ENCODE results near the gene MRPL36.

MRPL36 gene

DNA sequence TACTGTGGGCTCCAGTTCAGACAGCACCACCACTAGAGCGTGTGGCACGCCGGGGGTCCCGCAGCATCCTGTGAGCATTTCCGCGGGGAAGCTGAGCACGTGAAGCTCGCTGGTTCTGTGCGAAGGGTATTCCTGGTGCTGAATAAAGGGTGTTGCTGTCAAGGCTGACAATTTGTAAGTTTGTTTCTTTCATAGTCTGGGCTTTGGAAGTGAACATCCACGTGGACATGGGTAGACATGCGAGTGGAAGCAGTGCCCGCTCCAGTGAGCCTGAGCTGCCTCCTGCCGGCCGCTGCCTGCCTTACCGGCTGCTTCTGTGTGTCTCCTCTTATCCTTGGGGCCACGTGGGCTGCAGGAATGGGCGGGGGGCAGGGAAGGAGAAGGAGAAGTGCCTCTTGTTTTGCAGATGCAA lies 16.2 kb upstream of the MRPL36 start:
- no peak overlapping the region for H2AFZ ChIP-seq (ENCODE audit: low read depth, low read length)
- no peak overlapping the region for H3K4me3 ChIP-seq (ENCODE audit: low read length)
- H3K27me3 ChIP-seq (ENCODE audit: low read depth, low read length), result no peaks in the 10 kb centered on the region
- H3K9me3 ChIP-seq (ENCODE audit: insufficient read depth, low read length), result no peaks in the 10 kb centered on the region
- no peak overlapping the region for H3K27ac ChIP-seq (ENCODE audit: low read length)
- no peaks in the 10 kb centered on the region for H3K79me2 ChIP-seq (ENCODE audit: low read length)
- TF ChIP-seq EZH2phosphoT487 (IDR thresholded peaks at IDR 0.05; ENCODE audit: low read depth), result no peak
- TF ChIP-seq, protein P1, sequence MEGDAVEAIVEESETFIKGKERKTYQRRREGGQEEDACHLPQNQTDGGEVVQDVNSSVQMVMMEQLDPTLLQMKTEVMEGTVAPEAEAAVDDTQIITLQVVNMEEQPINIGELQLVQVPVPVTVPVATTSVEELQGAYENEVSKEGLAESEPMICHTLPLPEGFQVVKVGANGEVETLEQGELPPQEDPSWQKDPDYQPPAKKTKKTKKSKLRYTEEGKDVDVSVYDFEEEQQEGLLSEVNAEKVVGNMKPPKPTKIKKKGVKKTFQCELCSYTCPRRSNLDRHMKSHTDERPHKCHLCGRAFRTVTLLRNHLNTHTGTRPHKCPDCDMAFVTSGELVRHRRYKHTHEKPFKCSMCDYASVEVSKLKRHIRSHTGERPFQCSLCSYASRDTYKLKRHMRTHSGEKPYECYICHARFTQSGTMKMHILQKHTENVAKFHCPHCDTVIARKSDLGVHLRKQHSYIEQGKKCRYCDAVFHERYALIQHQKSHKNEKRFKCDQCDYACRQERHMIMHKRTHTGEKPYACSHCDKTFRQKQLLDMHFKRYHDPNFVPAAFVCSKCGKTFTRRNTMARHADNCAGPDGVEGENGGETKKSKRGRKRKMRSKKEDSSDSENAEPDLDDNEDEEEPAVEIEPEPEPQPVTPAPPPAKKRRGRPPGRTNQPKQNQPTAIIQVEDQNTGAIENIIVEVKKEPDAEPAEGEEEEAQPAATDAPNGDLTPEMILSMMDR (IDR thresholded peaks at IDR 0.05; ENCODE audit: low read depth, low read length), result no peak
- peaks cover 10% of the 10 kb centered on the region for H3K4me1 ChIP-seq (ENCODE audit: low read length)
- no peaks in the 10 kb centered on the region for H4K20me1 ChIP-seq (ENCODE audit: insufficient read depth, low read length)
- H3K36me3 ChIP-seq (replicated peaks; ENCODE audit: low read depth, low read length), result peaks cover 45% of the 10 kb centered on the region
- no peak overlapping the region for H3K9ac ChIP-seq (ENCODE audit: low read length)
- H3K4me2 ChIP-seq (ENCODE audit: low read length), result no peak overlapping the region

DNA sequence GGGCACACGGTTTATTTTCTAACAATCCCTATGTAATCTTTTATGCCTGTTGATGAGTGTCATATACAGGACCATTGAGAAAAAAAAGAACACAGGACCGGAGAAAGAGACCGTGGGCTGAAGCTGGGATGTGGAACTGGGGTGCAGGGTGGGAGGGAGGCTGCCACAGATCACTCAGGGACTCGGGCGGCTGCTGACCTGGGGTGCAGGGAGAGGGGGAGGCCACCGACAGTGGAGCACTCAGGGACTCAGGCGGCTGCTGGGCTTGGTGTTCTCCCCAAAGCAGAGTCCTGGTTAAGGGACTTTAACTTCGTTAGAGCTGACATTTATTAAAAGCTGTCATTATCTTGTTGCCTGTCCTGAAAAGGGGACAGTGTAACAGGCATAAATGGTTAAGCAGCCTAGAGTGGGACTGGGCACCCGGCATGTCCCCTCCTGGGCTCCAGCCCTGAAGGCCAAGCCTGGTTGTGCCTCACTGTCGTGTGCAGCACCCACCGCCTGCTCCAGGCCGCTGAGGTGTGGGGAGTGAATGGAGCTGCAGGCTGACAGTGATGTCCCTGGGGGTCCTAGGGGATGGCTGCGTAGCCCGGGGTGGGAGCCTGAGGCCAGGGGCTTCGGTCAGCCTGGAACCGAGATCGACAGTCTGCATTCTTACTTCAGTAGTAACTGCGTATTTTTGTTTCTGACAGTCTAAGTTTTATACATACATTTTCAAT lies 15.6 kb upstream of the MRPL36 start:
- H3K4me1 ChIP-seq (ENCODE audit: low read length), result peaks cover 10% of the 10 kb centered on the region
- no peak overlapping the region for H3K9ac ChIP-seq (ENCODE audit: low read length)
- H3K36me3 ChIP-seq (replicated peaks; ENCODE audit: low read depth, low read length), result peaks cover 42% of the 10 kb centered on the region
- no peak overlapping the region for H3K4me3 ChIP-seq (ENCODE audit: low read length)
- no peak overlapping the region for H2AFZ ChIP-seq (ENCODE audit: low read depth, low read length)
- H3K27me3 ChIP-seq (ENCODE audit: low read depth, low read length), result no peaks in the 10 kb centered on the region
- no peak overlapping the region for H3K4me2 ChIP-seq (ENCODE audit: low read length)
- no peak overlapping the region for H3K27ac ChIP-seq (ENCODE audit: low read length)
- TF ChIP-seq, protein P1 (IDR thresholded peaks at IDR 0.05; ENCODE audit: low read depth, low read length), result no peak
- no peak for TF ChIP-seq EZH2phosphoT487 (IDR thresholded peaks at IDR 0.05; ENCODE audit: low read depth)
- no peaks in the 10 kb centered on the region for H3K9me3 ChIP-seq (ENCODE audit: insufficient read depth, low read length)
- H3K79me2 ChIP-seq (ENCODE audit: low read length), result 0 out of 2 replicates have a peak, but pooled peaks cover 4% of the 10 kb centered on the region
- H4K20me1 ChIP-seq (ENCODE audit: insufficient read depth, low read length), result no peaks in the 10 kb centered on the region

DNA sequence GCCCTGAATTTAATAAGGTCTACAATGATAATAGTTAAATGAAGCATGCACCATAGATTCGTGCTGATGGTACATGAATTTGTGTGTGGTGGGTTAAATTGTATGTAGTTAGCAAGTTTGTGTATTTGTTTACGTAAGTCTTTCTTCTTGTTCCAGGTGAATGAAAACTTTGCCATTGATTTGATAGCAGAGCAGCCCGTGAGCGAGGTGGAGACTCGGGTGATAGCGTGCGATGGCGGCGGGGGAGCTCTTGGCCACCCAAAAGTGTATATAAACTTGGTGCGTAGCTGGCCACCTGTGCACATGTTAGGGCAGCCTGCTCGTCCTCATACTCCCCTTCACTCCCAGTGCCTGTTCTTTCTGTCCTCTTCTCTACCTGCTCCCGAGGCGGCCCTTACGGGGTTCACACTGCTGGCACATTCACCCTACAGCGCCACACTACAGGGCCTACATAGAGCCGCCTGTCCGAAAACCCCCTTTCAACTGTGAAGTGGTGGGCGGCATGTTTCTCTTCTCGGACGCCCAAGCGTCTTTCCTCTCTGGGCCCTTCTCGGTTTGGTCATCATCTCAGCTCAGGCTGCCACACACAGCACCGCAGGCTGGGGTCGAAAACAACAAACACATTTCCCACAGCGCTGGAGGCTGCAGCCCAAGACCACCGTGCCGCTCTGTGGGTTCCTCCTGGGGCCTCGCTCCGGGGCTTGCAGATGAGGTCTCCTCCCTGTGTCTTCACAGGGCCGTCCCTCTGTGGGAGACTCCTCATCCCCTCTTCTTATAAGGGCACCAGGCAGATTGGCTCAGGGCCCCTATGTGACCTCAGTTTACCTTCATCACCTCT lies 14.8 kb upstream of the MRPL36 start:
- H3K4me2 ChIP-seq (ENCODE audit: low read length), result no peak overlapping the region
- no peak overlapping the region for H2AFZ ChIP-seq (ENCODE audit: low read depth, low read length)
- H4K20me1 ChIP-seq (ENCODE audit: insufficient read depth, low read length), result no peaks in the 10 kb centered on the region
- no peak overlapping the region for H3K27ac ChIP-seq (ENCODE audit: low read length)
- peaks cover 38% of the 10 kb centered on the region for H3K36me3 ChIP-seq (replicated peaks; ENCODE audit: low read depth, low read length)
- no peak overlapping the region for H3K4me3 ChIP-seq (ENCODE audit: low read length)
- H3K27me3 ChIP-seq (ENCODE audit: low read depth, low read length), result no peaks in the 10 kb centered on the region
- no peaks in the 10 kb centered on the region for H3K9me3 ChIP-seq (ENCODE audit: insufficient read depth, low read length)
- peaks cover 12% of the 10 kb centered on the region; the same call in 1 of the 2 replicates for H3K79me2 ChIP-seq (ENCODE audit: low read length)
- TF ChIP-seq, protein P1 (IDR thresholded peaks at IDR 0.05; ENCODE audit: low read depth, low read length), result no peak
- no peak for TF ChIP-seq EZH2phosphoT487 (IDR thresholded peaks at IDR 0.05; ENCODE audit: low read depth)
- H3K4me1 ChIP-seq (ENCODE audit: low read length), result peaks cover 7% of the 10 kb centered on the region
- H3K9ac ChIP-seq (ENCODE audit: low read length), result no peak overlapping the region

DNA sequence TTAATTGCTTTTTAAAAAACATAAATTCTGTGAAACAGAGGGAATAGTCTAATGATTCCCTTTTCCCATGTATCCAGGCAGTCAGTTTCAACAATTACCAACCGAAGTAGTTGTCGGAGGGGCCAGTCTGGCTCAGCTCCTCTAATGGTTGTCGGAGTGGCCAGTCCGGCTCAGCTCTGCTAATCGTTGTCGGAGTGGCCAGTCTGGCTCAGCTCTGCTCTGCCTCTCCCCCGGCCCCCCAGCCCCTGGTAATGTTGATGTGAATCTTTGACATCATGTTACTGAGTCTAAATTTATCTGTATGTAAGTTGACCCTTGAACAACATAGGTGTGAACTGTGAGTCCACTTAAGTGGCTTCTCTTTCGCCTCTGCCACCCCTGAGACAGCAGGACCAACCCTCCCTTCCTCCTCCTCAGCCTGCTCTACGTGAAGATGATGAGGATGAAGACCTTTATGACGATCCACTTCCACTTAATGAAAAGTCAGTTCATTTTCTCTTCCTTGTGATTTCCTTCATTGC lies 11.0 kb upstream of the MRPL36 start:
- H3K9ac ChIP-seq (ENCODE audit: low read length), result no peak overlapping the region
- TF ChIP-seq EZH2phosphoT487 (IDR thresholded peaks at IDR 0.05; ENCODE audit: low read depth), result no peak
- TF ChIP-seq, protein P1 (IDR thresholded peaks at IDR 0.05; ENCODE audit: low read depth, low read length), result no peak
- H3K4me3 ChIP-seq (ENCODE audit: low read length), result no peak overlapping the region
- H2AFZ ChIP-seq (ENCODE audit: low read depth, low read length), result no peak overlapping the region
- H3K4me1 ChIP-seq (ENCODE audit: low read length), result no peaks in the 10 kb centered on the region
- no peaks in the 10 kb centered on the region for H4K20me1 ChIP-seq (ENCODE audit: insufficient read depth, low read length)
- H3K27ac ChIP-seq (ENCODE audit: low read length), result no peak overlapping the region
- H3K27me3 ChIP-seq (ENCODE audit: low read depth, low read length), result no peaks in the 10 kb centered on the region
- no peaks in the 10 kb centered on the region for H3K9me3 ChIP-seq (ENCODE audit: insufficient read depth, low read length)
- H3K36me3 ChIP-seq (replicated peaks; ENCODE audit: low read depth, low read length), result peaks cover 15% of the 10 kb centered on the region
- peaks cover 46% of the 10 kb centered on the region for H3K79me2 ChIP-seq (ENCODE audit: low read length)
- no peak overlapping the region for H3K4me2 ChIP-seq (ENCODE audit: low read length)

All from OCI-LY3 (cell line).